TTC549 (cell line): ENCODE results near the gene EP400.
"Not testable (repeated sequence)": the region's sequence is repeated elsewhere in the genome, so short reads cannot be mapped to it uniquely, and the experiment has no call there.

Experiments used
- FAIRE-seq: peaks from 2 replicates; lab custom pipeline; 2012; peaks lifted over from hg19 to GRCh38; lab: Jason Lieb, UNC

The EP400 gene

GRCh38 chr12:131948713-131949430 is 870 bp upstream of the EP400 start:
- FAIRE-seq: not testable (repeated sequence)

DNA sequence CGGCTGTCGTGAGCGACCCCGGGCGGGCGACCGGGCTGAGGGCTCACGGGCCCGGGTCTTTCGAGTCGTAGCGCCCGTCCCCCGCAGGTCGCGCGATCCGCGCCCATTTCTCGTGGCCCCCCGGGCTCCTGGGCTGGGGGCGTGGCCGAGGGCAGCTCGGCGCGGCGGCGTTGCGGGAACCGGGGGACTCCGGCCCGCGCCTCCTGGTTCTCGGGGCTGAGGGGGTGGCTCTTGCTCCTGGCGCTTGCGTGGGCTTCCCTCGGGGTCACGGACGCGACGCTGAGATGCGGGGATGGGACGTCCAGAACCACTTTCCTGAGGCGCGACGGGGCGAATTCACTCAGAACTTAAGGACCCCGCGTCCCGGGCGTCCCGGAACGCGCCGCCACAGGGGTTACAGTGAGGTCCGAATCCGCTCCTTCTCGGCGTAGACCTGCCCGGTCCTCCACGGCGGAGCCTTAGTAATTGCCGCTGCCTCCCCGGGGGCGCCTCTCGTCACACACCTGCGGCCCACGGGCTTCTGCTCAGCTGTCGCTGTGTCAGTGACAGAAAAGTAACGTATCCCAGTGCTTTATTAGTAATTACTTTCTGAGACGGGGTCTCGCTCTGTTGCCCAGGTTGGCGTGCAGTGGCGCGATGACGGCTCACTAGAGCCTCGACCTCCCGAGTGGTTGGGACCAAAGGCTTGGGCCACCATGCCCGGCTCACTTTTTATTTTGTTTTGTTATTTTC is 606 bp downstream of the EP400 start:
- FAIRE-seq: no peak

GRCh38 chr12:131953810-131954209 is 4.1 kb downstream of the EP400 start:
- FAIRE-seq: not testable (repeated sequence)

DNA sequence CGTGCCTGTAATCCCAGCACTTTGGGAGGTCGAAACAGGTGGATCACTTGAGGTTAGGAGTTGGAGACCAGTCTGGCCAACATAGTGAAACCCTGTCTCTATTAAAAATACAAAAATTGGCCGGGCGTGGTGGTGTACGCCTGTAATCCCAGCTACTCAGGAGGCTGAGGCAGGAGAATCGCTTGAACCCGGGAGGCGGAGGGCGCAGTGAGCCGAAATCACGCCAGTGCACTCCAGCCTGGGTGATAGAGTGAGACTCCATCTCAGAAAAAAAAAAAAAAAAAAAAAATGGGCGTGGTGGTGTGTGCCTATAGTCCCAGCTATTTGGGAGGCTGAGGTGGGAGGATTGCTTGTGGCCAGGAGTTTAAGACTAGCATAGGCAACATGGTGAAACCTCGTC is 4.7 kb downstream of the EP400 start:
- not testable (repeated sequence) for FAIRE-seq

- no peak for FAIRE-seq
These were observed 9.4 kb downstream of the EP400 start for GRCh38 chr12:131959116-131959515.

GRCh38 chr12:131959641-131960589 is 10.2 kb downstream of the EP400 start:
- no peak for FAIRE-seq

DNA sequence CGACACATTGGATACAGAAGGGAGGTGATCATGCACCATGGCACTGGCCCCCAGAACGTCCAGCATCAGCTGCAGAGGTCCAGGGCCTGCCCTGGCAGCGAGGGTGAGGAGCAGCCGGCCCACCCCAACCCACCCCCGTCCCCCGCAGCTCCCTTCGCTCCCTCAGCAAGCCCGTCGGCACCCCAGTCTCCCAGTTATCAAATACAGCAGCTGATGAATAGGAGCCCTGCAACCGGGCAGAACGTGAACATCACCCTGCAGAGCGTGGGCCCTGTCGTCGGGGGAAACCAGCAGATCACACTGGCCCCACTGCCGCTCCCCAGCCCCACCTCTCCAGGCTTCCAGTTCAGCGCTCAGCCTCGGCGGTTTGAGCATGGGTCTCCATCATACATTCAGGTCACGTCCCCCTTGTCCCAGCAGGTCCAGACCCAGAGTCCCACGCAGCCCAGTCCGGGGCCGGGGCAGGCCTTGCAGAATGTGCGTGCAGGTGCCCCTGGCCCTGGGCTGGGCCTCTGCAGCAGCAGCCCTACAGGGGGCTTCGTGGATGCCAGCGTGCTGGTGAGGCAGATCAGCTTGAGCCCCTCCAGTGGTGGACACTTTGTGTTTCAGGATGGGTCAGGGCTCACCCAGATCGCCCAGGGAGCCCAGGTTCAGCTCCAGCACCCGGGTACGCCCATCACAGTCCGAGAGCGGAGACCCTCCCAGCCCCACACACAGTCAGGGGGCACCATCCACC is 11.0 kb downstream of the EP400 start:
- not testable (repeated sequence) for FAIRE-seq

GRCh38 chr12:131961328-131961727 is 11.6 kb downstream of the EP400 start:
- FAIRE-seq: not testable (repeated sequence)

DNA sequence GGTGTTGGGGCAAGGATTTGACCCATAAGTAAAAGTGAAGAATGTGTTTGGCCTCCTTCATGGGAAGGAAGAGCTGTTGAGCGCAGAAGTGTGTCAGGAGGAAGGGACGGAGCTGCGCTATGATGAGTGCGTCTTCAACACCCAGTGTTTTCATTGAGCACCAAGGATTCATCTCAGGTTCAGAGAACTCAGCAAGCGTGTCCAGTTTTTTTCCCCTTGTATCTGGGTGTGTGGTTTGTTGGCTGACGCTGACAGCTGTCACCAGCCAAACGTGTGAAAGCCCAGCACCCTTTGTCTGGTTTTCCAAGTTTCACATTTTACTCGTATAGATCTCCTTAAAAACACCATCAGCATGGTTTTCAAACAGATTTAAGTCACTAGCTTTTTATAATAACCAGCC is 12.3 kb downstream of the EP400 start:
- FAIRE-seq: no peak

GRCh38 chr12:131963381-131963780 is 13.6 kb downstream of the EP400 start:
- FAIRE-seq: no peak

GRCh38 chr12:131965073-131965472 is 15.3 kb downstream of the EP400 start:
- no peak for FAIRE-seq

DNA sequence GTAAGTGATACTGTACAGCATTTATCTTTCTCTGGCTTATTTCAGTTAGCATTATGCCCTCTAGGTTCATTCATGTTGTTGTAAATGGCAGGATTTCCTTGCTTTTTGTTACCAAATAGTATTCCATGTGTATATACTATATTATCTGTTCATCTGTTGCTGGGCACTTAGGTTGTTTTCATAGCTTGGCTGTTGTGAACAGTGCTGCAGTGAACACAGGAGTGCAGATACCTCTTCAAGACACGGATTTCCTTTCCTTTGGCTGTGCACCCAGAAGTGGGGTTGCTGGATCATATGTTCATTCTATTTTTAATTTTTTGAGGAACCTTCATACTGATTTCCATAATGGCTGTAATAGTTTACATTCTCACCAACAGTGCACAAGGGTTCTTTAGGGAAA is 21.5 kb downstream of the EP400 start:
- no peak for FAIRE-seq

- FAIRE-seq: no peak
These were observed 25.5 kb downstream of the EP400 start for GRCh38 chr12:131975228-131975627.

GRCh38 chr12:131979606-131980005 is 29.9 kb downstream of the EP400 start:
- no peak for FAIRE-seq

DNA sequence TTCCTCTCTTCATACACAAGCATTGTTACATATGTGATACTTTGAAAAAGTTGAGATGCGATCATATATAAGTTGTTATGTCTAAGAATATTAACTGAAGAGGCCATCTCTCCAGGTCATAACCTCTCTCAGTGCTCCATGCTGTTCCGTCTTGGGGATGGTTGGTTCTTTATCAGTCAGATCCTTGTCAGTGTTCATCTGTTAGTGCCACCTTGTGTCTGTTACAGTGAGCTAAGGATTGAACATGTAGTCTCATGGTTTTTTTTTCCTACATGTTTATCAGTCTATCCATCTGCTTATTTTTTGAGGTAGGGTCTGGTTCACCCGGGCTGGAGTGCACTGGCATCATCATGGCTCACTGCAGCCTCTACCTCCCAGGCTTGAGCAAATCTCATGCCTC is 30.5 kb downstream of the EP400 start:
- FAIRE-seq: no peak

DNA sequence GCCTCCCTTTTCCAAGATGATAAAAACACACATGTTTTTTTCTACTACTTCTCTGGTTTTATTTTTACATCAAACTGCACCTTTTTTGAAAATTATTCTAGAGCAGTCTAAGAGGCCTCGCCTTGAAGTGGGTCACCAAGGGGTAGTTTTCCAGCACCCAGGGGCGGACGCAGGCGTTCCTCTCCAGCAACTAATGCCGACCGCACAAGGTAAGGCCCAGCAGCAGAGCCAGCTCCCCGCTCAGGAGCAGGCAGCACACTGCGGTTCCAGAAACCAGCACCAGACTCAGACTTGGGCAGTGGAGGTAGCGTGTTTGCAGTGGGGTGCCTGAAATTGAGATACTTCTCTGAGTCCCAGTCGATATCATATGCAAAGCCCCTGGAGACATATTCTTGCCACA is 31.6 kb downstream of the EP400 start:
- FAIRE-seq: no peak

- no peak for FAIRE-seq
These were observed 32.3 kb downstream of the EP400 start for GRCh38 chr12:131982041-131982440.

- FAIRE-seq: no peak
These were observed 33.3 kb downstream of the EP400 start for GRCh38 chr12:131983026-131983425.

- FAIRE-seq: no peak
These were observed 33.8 kb downstream of the EP400 start for GRCh38 chr12:131983554-131983953.

GRCh38 chr12:131984334-131984733 is 34.6 kb downstream of the EP400 start:
- no peak for FAIRE-seq

DNA sequence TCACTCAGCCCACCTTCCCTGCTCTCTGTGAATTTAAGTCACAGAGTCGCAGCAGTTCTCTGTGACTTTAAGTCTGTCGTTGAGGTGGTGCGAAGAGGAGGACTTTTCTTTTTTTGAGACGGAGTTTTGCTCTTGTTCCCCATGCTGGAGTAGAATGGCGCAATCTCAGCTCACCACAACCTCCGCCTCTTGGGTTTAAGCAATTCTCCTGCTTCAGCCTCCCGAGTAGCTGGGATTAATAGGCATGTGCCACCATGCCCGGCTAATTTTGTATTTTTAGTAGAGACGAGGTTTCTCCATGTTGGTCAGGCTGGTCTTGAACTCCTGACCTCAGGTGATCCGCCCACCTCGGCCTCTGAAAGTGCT is 35.8 kb downstream of the EP400 start:
- FAIRE-seq: not testable (repeated sequence)

DNA sequence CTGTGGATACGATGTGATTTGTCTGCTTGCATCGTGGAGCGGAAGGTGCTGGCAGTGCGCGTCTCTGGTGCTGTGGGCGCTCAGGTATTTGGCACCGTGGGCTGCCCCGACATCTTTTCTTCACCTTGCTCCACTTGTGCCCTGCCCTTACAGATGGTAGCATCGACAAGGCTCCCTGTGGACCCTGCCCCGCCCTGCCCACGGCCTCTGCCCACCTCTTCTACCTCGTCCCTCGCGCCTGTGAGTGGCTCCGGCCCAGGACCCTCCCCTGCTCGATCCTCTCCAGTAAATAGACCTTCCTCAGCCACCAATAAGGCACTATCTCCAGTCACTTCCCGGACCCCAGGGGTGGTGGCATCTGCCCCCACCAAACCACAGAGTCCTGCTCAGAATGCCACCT is 36.6 kb downstream of the EP400 start:
- FAIRE-seq: no peak
